HG03558 (cell line): Measurements from ENCODE around the gene CACNB4.
"Not testable (repeated sequence)": the region's sequence is repeated elsewhere in the genome, so short reads cannot be mapped to it uniquely, and the experiment has no call there.

Experiments
- ATAC-seq: cut with Tn5 transposase; IDR thresholded peaks from one replicate; pipeline ENCODE4 v1.9.1; 2021; ENCODE audit warnings: moderate number of reproducible peaks; ENCODE audit not compliant: unreplicated experiment; ENCODE audit errors: extremely low read depth

Gene CACNB4

DNA sequence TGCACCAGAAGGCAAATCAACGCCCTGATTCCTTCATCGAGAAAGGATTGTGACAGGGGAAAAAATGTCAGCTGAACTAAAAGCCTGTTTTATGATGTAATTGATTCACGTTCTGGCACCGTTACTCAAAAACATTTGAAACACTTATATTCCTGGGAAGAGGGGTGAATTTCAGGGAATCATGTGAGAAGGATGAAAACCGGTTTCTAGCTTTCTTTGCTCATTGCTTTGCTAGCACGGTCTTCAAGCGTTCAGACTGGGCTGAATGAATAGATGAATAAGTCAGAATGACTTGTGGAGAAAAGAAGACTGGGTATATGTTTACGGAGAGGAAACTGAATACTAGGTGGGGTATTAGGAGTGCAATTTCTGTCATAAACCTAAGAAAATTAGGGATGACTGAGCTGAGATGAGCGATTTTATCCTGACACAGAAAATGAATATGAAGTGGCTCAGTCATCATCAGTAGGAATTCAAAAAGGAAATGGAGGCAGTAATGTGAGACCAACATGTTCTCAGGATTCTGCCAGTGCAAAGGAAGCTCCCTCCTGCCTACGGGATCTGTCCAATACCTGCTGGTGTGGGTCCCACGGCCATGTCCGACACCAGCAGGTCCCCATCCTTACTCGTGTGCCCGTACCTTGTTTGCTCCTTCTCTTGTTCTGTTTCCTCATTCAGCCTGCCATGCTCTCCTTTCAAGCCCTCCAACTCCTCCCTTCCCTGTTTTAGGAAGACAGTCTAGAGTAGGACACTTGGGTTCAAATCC, 146.0 kb downstream of the CACNB4 start:
- no peak for ATAC-seq

DNA sequence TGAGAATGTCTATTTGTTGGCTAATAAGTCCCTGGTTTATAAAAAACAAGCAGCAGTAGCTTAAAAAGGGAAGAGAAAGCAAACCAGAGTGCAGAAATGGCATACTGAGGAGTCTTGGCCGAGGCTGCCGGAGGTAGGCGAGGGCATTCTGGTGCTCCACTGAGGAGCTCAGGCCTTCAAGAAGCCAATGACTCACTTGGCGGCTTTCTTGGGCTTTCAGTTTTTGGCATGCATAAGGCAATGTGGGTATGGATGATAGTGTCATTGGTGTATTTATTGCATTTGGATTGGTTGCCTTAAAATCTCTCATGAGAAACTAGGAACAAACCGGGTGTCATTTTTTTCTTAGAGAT, 151.1 kb downstream of the CACNB4 start:
- ATAC-seq: no peak

DNA sequence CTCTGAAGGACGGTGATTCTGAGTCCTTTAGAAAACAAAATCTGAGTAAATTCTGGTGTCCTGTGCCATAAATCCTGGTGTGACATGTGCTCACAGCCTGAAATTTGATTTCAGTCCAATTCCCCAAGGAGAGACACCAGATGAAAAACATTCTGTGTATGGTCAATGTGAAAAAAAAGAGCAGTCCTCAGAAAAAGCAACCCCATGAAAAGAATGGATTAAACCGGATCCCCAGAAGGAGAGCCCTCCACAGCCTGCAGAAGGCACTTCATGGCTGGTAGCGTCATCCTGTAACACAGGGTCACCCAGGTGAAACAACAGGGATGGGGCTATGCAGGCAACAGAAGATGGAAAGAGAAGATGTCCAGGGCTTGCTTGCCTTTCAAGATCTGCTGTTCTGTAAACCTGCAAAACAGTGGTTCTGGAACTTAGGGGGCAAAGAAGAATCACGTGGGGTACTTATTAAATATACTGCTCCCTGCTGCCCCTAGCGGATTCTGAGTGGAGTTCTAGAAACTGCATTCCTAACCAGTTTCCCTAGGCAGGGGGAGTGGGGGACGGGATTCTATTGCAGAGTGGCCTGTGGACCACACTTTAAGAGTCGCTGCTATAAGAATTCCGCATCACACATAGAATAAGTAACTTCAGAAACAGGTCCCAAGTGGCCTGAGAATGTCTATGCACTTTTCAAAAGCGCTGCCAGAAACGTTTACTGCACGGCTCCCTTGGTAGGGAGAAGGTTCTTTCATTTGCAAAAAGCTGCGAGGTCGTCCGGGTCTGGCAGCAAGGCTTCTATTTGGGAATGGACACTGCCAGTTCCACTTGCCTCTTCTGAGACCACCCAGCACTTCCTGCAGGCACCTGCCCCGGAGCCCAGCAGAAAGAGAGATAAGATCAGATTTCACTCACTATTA, 151.7 kb downstream of the CACNB4 start:
- peak; percentile 46 for ATAC-seq

DNA sequence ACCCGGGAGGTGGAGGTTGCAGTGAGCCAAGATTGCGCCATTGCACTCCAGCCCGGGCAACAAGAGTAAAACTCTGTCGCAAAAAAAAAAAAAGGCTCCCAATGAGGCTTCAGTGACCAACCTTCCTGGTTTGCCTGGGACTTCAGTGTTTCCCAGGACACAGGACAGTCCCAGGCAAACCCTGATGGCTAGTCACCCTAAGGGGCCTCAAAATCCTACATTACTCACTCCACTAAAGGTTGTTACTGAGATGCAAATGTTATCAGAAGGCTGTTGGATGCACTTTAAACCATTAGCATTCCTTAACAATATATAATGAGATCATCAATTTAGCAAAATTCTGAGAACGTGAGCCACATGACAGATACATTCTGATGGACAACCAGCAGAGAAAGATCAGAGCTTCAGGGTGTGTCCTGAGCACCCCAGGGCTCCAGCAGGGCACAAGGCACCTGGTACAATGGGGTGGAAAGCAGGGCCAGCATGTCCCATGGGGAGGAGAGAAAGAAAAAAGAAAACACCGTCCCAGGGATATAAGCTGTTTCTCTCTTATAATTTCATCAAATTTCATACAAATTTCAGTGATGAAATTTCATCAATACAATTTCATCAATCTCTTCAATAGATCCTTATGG, 152.5 kb downstream of the CACNB4 start:
- ATAC-seq: no peak

DNA sequence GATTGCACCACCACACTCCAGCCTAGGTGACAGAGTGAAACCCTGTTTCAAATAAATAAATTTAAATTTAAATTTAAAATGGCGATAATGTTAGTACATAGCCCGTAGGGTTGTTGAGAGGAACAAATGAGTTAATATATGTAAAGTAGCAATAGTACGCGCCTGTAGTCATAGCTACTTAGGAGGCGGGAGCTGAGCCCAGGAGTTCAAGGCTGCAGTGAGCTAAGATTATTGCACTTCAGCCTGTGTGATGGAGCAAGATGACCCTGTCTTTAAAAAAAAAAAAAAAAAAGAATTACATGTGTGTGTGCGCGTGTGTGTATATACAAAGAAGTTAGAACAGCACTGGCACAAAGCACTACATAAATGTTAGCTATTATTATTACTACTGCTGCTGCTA, 153.2 kb downstream of the CACNB4 start:
- ATAC-seq: no peak

DNA sequence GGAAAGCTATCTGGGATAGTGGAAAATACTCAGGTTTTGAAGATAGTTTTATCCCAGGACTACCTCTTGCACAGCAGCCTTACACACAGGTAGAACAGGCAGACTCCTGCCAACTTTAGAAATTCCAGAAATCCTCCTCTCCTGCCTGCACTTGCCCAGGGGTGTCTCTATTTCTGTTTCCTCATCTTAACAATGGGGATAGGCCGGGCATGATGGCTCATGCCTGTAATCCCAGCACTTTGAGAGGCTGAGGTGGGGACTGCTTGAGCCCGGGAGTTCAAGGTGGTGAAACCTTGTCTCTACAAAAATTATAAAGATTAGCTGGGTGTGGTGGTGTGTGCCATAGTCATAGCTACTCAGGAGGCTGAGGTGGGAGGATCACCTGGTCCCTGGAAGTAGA, 153.7 kb downstream of the CACNB4 start:
- ATAC-seq: no peak

DNA sequence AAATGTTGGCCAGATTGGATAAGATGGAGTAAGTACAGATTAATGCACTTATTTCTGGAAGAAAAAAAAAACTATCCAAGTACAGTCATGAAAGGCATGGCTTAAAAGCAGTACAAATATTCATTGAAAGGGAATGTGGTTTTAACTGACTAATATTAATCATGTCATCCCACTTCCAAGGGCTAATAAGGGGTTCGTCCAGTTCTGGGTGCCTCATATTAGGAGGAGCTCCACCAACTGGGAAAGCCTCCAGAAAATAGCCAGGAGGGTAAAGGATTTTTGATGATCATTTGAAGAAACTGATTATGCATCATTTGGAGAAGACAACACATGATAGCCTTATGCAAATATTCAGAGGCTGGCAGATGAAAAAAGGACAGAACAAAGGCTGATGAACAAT, 155.4 kb downstream of the CACNB4 start:
- ATAC-seq: no peak

DNA sequence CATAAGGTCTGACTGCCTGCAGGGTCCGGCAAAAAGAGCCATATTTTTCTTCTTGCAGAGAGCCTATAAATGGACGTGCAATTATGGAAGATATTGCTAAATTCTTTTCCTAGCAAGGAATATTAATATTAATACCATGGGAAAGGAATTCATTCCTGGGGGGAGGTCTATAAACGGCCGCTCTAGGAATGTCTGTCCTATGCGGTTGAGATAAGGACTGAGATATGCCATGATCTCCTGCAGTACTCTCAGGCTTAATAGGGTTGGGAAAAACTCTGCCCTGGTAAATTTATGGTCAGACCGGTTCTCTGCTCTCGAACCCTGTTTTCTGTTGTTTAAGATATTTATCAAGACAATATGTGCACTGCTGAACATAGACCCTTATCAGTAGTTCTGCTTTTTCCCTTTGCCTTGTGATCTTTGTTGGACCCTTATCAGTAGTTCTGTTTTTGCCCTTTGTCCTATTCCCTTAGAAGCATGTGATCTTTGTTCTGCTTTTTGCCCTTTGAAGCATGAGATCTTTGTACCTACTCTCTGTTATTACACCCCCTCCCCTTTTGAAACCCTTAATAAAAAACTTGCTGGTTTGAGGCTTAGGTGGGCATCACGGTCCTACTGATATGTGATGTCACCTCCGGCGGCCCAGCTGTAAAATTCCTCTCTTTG, 156.2 kb downstream of the CACNB4 start:
- ATAC-seq: not testable (repeated sequence)

DNA sequence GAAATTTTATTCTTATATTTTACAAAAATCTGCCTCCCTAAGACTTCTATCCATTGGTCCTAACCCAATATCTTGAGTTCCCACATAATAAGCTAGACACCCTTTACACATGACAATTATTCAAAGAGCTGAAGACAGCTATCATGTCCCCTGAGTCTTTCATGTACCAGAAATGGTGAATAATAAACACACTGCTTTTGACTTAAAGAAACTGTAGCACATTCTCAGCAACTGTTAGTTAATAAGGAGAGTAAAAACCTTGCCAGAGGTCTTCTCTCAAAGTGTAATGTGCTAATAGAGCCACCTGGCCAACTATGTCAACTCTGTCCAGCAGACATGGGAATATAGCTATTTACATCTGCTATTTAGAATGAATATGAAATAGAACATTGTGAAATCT, 160.9 kb downstream of the CACNB4 start:
- no peak for ATAC-seq

DNA sequence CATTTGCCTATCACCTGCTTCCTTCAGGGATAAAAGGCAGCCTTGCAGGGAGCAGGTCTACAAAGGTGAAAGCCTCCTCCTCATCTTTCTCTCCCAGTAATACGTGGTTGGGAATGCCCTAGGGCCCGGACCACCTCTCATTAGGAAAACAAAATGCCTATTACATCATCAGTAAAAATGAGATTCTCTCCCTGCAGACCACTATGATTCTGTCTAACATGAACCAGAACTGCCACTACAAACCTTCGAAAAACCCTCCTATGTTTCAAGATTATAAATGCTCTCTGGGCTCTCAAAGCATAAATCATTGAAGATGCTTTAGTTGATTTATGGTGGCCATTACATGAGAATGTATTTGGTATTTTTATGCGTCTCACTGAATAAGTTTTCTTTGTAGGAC, 162.2 kb downstream of the CACNB4 start:
- no peak for ATAC-seq

DNA sequence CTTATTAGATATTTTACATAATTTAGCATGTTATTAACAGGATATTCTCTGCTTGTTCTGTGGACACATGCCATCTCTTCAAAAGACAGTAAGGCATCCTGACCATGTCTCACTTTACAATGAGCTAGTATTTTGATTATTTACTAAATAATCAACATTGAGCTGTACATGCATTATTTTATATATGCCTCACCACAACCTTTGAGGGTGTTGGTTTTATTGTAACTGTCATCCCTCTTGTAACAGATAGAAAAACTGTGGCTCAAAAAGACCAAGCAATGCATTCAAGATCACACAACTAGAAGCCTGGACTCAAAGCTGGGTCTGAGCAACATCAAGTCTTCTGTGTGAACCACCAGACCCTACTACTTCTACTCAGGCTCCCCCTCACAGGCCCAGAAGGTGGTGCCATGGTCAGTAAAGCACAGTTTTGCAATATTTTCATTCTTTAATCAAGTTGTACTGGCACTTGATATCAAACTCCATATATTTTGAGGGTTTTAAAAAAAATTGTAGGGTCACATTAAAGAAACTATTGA, 165.5 kb downstream of the CACNB4 start:
- ATAC-seq: no peak

DNA sequence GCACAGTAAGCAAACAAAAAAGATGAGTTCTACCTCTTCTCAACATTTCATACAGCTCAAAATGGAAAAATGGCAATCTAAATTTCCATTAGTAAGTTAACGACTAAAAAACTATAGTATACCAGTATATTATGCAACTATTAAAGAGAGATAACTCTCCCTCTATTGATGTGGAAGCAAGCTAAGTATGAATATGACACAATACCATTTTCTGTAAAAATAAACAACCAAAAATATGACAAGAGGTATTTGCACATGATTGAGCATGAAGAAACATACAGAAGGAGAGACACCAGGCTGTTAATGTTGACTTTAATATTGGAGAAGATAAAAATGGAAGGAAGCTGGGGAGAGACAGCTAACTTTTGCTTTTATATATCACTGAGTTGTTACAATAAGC, 167.1 kb downstream of the CACNB4 start:
- no peak for ATAC-seq

DNA sequence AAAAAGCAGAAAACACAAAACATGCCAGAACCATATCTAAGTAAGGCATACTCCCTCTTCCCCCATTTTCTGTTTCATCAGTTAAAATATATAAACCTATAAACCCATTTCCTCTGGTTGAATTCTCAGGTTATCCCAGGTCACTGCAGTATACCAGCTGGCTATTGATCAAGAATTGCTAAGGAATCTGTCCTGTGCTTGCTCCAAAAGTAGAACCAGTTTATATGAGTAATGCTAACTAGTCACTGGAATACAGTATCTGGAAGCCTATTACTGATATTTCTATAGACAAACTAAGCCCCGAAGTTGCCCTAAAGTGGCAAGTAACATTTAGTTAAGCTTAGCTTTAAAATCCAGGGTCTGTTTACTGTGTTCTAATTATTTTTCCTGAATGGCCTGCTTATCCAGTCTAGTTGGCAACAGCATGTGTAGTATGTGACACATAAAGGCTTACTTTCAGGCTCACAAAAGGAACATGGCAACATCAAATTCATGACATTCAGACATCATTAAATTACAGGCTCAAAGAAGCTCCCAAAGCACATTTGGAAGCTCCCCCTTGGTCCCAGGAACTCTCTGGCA, 167.7 kb downstream of the CACNB4 start:
- no peak for ATAC-seq

DNA sequence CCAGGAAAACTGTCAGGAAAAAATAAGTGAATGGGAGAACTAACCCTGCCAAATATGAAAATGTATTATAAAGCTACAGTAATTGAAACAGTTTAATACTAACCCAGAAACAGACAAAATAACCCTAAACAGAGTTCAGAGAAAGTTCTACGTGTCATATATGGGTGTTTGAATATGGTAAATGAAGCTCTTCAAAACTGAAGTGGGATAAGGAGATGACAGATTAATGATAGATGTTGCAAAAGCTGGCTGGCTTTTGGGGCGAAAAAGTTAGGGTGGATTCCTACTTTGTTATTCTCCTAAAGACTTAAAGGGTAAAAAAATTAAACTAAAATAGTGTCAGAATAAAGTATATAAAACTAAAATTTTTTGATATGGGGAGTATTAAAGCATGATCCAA, 168.8 kb downstream of the CACNB4 start:
- ATAC-seq: no peak

DNA sequence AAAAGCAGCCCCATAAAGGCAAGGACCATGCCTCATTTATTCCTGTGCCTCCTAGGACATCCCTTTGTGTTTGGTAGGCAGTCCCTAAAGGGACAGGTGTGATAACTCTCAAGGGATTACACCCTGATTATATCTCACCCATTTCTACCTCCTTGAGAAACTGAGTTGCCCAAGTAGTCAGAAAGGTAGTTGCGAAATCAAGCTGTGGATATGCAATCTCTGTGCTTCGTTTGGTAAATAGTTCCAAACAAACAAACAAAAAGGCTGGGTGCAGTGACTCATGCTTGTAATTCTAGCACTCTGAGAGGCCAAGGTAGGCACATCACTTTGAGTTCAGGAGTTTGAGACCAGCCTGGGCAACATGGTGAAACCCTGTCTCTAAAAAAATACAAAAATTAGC, 170.5 kb downstream of the CACNB4 start:
- no peak for ATAC-seq

DNA sequence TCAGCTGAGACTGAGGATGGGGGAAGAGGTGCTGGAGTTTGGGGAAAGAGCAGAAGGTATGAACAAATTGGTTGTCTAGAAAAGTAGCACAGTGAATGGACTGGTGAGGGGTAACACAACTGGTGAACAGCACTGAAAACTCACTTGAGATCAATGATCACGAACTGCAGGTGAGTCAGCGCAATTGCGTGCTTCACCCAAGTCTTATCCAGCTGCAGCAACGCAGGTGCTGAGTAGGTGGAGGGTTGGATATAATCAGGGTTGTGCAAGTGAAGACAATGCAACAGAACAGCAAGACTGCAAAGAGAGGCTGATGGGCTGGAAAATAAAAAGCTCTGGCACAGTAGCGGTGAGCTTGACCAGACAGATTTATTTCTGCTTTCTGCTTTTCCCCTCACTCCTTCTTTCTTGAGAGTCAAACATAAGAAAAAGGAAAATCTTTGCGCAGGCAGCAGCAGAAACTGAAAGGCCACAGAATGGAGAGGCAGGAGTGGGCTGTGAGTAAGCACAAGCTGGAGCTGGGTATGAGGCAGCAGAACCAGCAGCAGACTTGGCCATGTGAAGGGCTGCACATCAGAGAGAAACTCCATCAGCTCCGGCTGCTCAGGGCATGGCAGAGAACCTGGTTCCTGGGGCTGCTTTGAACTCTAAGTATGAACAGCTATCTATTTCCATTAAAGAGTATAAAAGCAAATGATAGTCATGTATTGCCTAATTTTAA, 171.2 kb downstream of the CACNB4 start:
- no peak for ATAC-seq

DNA sequence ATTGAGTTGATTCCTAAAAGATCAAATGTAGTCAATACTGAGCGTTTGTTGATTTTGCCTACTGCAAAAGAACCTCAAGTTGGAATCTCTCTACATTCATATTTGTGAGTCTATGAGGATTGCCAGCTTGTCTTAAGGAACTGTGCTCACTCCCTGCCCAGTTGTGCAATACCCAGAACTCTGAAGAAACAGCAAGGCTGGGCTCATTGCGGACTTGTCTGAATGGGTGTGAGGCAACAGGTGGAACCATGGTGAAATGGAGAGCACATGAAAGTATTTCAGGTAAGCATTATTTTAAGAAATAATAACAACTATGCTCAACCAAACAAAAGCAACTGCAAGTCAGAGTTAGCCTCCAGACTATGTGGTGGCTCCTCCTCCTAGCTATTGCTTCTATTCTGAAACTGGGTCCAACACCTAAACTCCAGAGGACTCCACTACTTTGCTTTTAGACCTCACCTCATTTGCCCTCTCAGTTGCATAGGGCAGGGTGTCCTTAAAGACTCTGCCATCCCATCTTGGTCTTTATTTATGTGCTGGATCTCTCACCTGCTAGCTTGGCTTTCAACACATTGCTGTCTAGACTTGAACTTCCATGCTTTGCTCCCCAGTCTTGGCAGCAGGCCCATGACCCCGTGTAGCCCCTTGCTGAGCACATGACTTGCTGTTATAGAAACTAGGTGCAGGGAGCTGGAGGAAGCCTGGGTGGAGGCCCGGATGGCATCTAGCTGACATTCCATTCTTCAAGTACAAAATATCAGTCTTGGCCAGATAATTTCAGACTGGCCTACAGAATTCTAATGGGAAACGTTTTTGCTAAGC, 175.8 kb downstream of the CACNB4 start:
- no peak for ATAC-seq

DNA sequence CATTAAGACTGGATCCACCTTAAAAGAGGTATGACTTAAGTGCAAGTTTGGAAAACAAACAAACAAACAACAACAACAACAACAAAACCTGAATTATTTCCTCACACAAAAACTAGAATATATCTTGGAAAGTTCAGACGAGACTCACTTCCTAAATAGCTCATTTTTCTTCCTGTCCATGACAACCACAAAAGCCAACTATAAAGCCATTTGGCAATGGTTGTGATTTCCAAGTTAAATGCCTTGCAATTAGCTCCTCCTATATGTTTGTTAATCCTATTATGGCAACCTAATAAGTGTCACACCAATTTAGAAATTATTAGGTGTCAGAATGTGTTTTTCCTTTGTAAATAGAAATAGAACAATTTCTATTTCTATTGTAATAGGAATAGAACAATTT, 179.1 kb downstream of the CACNB4 start:
- ATAC-seq: no peak

DNA sequence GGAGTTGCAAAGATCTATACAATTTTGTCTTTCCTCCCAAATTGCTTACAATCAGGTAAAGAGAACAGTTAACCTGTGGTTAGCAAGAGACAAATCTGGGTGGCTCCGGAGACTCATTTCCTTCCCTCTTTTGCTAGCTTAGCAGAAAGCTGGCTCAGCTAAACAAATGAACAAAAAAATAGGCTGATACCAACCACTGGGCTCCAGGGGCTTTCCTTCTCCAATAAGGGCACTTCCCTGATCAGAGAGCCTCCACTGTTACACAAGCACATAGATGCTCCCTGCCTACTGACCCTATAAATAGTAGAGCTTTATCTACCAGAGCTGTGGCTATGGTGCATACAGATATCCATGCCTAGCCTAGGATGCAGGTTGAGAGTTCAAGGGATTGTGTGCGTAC, 180.5 kb downstream of the CACNB4 start:
- no peak for ATAC-seq
